A673 (cell line): Measurements from ENCODE around the gene RAB11FIP4.

Experiments
- CTCF ChIP-seq: fragments of 300-800, 200-600 bp; sonication (generic); conservative IDR thresholded peaks from 2 replicates; pipeline ENCODE4 v1.5.1; 2017; ENCODE audit warnings: low read depth, mild to moderate bottlenecking, antibody characterized with exemption, low read length, moderate library complexity, mixed read lengths
- EZH2 ChIP-seq: fragments of 200-600 bp; sonication (generic); IDR thresholded peaks from 2 replicates; pipeline ENCODE4 v1.6.1; 2017; ENCODE audit warnings: borderline replicate concordance, low read depth, mild to moderate bottlenecking, mixed read lengths, antibody characterized with exemption, low read length; ENCODE audit not compliant: poor library complexity, severe bottlenecking

DNA sequence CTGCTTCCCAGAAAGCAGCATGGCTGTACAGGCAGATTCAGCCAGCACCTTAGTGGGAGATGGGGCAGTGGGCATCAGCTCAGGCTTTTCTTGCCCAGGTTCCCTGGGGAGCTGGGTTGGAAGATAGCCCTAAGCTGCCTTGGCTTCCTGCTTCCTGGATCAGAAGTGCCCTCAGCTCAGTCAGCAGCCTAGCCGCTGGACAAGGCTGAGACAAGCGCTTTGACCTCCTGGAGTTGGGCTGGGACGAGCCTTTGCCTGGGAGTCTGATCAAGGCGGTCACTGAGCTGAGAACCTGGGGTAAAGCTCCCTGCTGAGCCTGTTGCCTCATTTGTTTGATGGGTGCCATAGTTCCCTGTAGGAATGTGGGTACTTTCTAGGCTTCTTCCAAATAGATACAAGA, 190.0 kb downstream of the RAB11FIP4 start:
- TF ChIP-seq EZH2, result no peak
- no peak for TF ChIP-seq CTCF
